Body of pancreas (tissue), 4 donors: ENCODE measurements around the gene NARF. TPM values are rescaled to one million over a fixed set of nuclear protein-coding genes. Genes with fewer than 3 reads are reported as not detected.

Experiments
- ATAC-seq: fragments of 150-250 bp; one replicate; pipeline ENCODE4 v1.9.1; 2016
- DNase-seq, 4 donors: peaks; one replicate each; pipeline ENCODE4 v3.0.0-alpha.2; 2019
- H3K27ac ChIP-seq, 4 donors: fragments of 200-600 bp; sonication (generic); 1 replicate in 3 of 4; 2 replicates in 1 of 4; pipeline versions ENCODE4 v1.5.1 to v1.6.1; 2016 to 2019; ENCODE audit warnings: mild to moderate bottlenecking in 1 of 4, mixed read lengths in 1 of 4, moderate library complexity in 1 of 4
- H3K27me3 ChIP-seq, 2 donors: fragments of 200-600 bp; sonication (generic); one replicate each; pipeline ENCODE4 v1.6.0; 2016; ENCODE audit warnings: mild to moderate bottlenecking in 1 of 2
- H3K36me3 ChIP-seq, 2 donors: fragments of 200-600 bp; sonication (generic); replicated peaks in 1 of 2; 2 replicates each; pipeline ENCODE4 v1.5.1; 2016; ENCODE audit warnings: low read depth in 2 of 2; ENCODE audit not compliant: insufficient read depth in 1 of 2
- H3K4me1 ChIP-seq: fragments of 200-600 bp; sonication (generic); one replicate; pipeline ENCODE4 v1.6.0; 2016
- H3K4me3 ChIP-seq, 2 donors: fragments of 200-600 bp; sonication (generic); 1 replicate in 1 of 2; 2 replicates in 1 of 2; pipeline ENCODE4 v1.5.1; 2016 to 2019
- H3K9me3 ChIP-seq, 3 donors: fragments of 200-600 bp; sonication (generic); 1 replicate in 2 of 3; 2 replicates in 1 of 3; pipeline ENCODE4 v1.5.1; 2016
- CTCF ChIP-seq, 7 experiments: fragments of 450-650 bp in 4 of 7; fragments of 200-600 bp in 3 of 7; sonication (generic) in 3 of 7; IDR thresholded peaks; one replicate each; pipeline ENCODE4 v1.5.1; 2016 to 2019; ENCODE audit warnings: antibody characterized with exemption in 7 of 7
- POLR2A ChIP-seq, 3 donors: fragments of 450-650 bp; IDR thresholded peaks; one replicate each; pipeline ENCODE4 v1.6.1; 2016; ENCODE audit warnings: antibody characterized with exemption in 3 of 3, mild to moderate bottlenecking in 2 of 3
- WGBS, 2 donors: methylation state at CpG; one replicate each; pipeline ENCODE4 v1.1.5; 2017; 5-methylcytosine and 5-hydroxymethylcytosine counted together
- intact Hi-C: fragments of 100-400 bp; cut with DNase I; formaldehyde crosslinking; loops from one replicate; pipeline ENCODE4 v1.15.1; 2023
- total RNA-seq, 2 donors: library from RNA; depleted of rRNA; stranded (reverse); fragments of >200 nt; gene quantifications; one replicate each; pipeline ENCODE4 v1.1.0, GENCODE V29; 2016

Gene NARF
- total RNA-seq, 2 donors from 2014 or later, result 14.5 to 85.4 TPM

- no peaks in the 10 kb centered on the region for H3K36me3 ChIP-seq
- no peaks in the 10 kb centered on the region for H3K9me3 ChIP-seq
- no peak overlapping the region for H3K4me3 ChIP-seq
- H3K27me3 ChIP-seq, result no peaks in the 10 kb centered on the region
- 69 to 72% methylated on average over 18 to 22 of the region's 22 CpGs for WGBS, 2 donors
- peaks cover 63% of the 10 kb centered on the region for H3K4me1 ChIP-seq
- DNase-seq (no peak), ATAC-seq (no peak)
- intact Hi-C loops, result no loop called here
- TF ChIP-seq CTCF (IDR thresholded peaks at IDR 0.05) (no peak), POLR2A (IDR thresholded peaks at IDR 0.05) (no peak)
- H3K27ac ChIP-seq, result peak overlapping the region in 1 of 4 donors; percentile 45
These were observed 18.0 kb upstream of the NARF start for GRCh38 chr17:82440469-82440981.

GRCh38 chr17:82440991-82441627 lies 17.4 kb upstream of the NARF start:
- no peak for ATAC-seq
- Histone ChIP-seq H3K4me3 (no peak overlapping the region), H3K9me3 (no peaks in the 10 kb centered on the region), H3K4me1 (peaks cover 63% of the 10 kb centered on the region), H3K36me3 (no peaks in the 10 kb centered on the region), H3K27me3 (no peaks in the 10 kb centered on the region), H3K27ac (peak overlapping the region in 2 of 4 donors; percentile 1 to 45)
- 52 to 77% methylated on average over 16 to 17 of the region's 17 CpGs for WGBS, 2 donors
- intact Hi-C loops, result no loop called here
- peak in 2 of 4 donors; percentile 19 to 29 for DNase-seq
- no peak for TF ChIP-seq POLR2A (IDR thresholded peaks at IDR 0.05)
- no peak for TF ChIP-seq CTCF (IDR thresholded peaks at IDR 0.05)

GRCh38 chr17:82441691-82442487 lies 16.7 kb upstream of the NARF start:
- WGBS, 2 donors, result 81 to 98% methylated on average over 14 to 23 of the region's 27 CpGs
- ATAC-seq (no peak), DNase-seq (no peak)
- Histone ChIP-seq H3K27ac (peak overlapping the region in 1 of 4 donors; percentile 22), H3K36me3 (no peaks in the 10 kb centered on the region), H3K4me3 (no peak overlapping the region), H3K4me1 (peaks cover 59% of the 10 kb centered on the region), H3K9me3 (no peaks in the 10 kb centered on the region), H3K27me3 (no peaks in the 10 kb centered on the region)
- intact Hi-C loops, result no loop called here
- TF ChIP-seq CTCF (IDR thresholded peaks at IDR 0.05), result no peak
- no peak for TF ChIP-seq POLR2A (IDR thresholded peaks at IDR 0.05)

- Histone ChIP-seq H3K4me3 (no peak overlapping the region), H3K27me3 (no peaks in the 10 kb centered on the region), H3K36me3 (no peaks in the 10 kb centered on the region), H3K9me3 (no peaks in the 10 kb centered on the region), H3K27ac (peak overlapping the region in 3 of 4 donors; percentile 16 to 40 (median 38)), H3K4me1 (peaks cover 50% of the 10 kb centered on the region)
- TF ChIP-seq CTCF (IDR thresholded peaks at IDR 0.05) (no peak), POLR2A (IDR thresholded peaks at IDR 0.05) (no peak)
- DNase-seq (no peak), ATAC-seq (no peak)
- intact Hi-C loops, result no loop called here
- WGBS, 2 donors, result 80 to 87% methylated on average over 6 to 28 of the region's 28 CpGs
These were observed 15.7 kb upstream of the NARF start for GRCh38 chr17:82442643-82443464.
